ENCODE results near the gene ADGRG4. TPM values are rescaled to one million over a fixed set of nuclear protein-coding genes. Genes with fewer than 3 reads are reported as not detected.

ADGRG4 gene
- total RNA-seq, 1 donor from 2014 or later, result not detected

DNA sequence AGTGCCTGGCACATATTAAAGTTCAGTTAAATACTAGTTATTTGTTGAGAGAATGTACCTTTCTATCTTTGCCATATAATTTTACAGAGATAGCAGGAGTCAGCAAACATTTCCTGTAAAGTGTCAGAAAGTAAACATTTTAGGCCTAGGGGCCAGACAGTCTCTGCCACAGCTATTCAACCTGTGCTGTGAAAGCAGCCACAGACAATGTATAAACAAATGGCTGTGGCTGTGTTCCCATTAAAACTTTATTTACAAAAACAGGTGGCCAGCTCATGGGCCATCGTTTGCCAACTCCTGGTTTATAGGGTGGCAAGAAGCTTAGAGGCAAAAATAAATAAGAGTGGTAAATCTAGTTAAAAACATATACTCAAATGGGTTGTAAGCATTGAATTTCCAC lies 153.0 kb downstream of the ADGRG4 start:
- intact Hi-C loops (cut with micrococcal nuclease), result no loop called here

DNA sequence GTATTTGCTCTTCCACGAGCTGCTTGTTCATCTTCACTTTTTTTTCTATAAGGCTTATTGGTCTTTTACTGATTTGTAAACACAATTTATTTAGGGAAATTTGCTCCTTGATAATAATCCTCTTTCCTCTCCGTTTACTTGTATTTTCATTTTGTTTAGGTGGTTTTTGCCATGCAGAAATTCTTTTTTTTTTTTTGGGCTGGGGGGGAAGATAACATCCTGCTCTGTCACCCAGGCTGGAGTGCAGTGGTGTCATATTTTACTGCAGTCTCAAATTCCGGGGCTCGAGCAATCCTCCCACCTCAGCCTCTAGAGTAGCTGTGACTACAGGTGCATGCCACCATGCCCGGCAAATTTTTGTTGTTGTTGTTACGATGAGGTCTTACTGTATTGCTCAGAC lies 155.4 kb downstream of the ADGRG4 start:
- intact Hi-C loops (cut with micrococcal nuclease), result no loop called here

DNA sequence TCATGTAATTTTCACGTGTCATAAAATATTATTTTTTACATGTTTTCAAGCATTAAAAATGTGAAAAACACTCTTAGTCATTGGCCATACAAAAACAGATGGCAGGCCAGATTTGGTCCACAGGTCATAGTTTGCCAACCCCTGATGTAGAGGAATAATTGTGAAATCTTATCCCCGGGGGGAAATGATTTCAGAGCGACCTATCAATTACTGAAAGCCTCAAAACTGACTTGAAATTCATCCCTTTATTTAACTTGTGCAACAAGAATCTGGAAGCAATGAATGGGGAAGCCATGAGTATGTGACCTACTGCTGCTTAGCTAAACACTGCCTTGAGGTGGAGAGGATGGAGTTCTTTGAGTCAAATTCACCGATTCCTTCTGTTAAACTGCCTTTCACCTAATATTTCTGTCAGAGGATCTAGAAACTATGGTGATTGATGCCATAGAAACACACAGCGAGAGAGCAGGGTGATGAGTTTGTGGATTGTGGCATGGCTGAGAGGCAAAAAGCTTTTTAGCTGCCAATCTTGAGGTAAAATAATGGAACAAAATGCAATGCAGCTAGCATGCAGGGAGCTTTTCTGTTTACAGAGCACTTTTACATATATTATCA lies 156.6 kb downstream of the ADGRG4 start:
- intact Hi-C loops (cut with micrococcal nuclease), result no loop called here

DNA sequence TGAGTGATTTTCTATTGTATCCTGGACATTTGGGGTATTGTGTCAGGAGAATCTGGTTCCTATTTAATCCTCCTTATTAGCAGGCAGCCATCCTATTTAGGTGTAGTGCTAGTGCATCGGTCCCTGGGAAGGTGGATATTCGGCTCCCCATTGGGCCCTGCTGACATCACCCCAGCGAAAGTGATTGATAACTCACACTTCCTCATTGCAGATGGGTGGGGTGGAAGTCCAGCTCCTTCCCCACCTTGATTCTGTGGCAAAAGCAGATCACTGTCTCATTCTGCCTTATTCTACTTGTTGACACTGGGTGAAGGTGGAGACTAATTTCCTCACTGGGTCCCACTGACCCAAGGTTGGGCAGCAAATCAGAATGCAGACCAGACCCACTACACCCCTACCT lies 163.8 kb downstream of the ADGRG4 start:
- intact Hi-C loops (cut with micrococcal nuclease), result no loop called here

Other genes with a start within 250 kb of the ADGRG4 start
- 13.8 and 14.5 TPM in 2 replicates for gene FHL1, start 153.4 kb upstream of the ADGRG4 start, total RNA-seq
- gene MAP7D3, start 49.6 kb upstream of the ADGRG4 start, total RNA-seq, result 17.9 and 20.0 TPM in 2 replicates
- not detected in 2 replicates for gene BRS3, start 187.0 kb downstream of the ADGRG4 start, total RNA-seq
- 62.7 and 63.3 TPM in 2 replicates for gene HTATSF1, start 196.6 kb downstream of the ADGRG4 start, total RNA-seq
- not detected in 2 replicates for gene VGLL1, start 231.3 kb downstream of the ADGRG4 start, total RNA-seq